HEK293 (cell line): ENCODE measurements around the gene RAMP3.

ENCODE experiments used
- EGR2 ChIP-seq: fragments of 450-650 bp; formaldehyde crosslinking; IDR thresholded peaks from 2 replicates; pipeline ENCODE4 v1.5.1; 2016; ENCODE audit warnings: low read depth, missing biosample characterization, missing genetic modification characterization
- GFI1B ChIP-seq: fragments of 450-650 bp; formaldehyde crosslinking; IDR thresholded peaks from 2 replicates; pipeline ENCODE4 v1.5.1; 2016; ENCODE audit warnings: missing biosample characterization, missing genetic modification characterization
- GLIS1 ChIP-seq: fragments of 450-650 bp; formaldehyde crosslinking; IDR thresholded peaks from 2 replicates; pipeline ENCODE4 v1.5.1; 2016; ENCODE audit warnings: missing biosample characterization, missing genetic modification characterization
- KLF1 ChIP-seq: fragments of 450-650 bp; formaldehyde crosslinking; IDR thresholded peaks from 2 replicates; pipeline ENCODE4 v1.5.1; 2016; ENCODE audit warnings: missing biosample characterization, missing genetic modification characterization
- KLF17 ChIP-seq: fragments of 450-650 bp; formaldehyde crosslinking; IDR thresholded peaks from 2 replicates; pipeline ENCODE4 v1.5.1; 2016; ENCODE audit warnings: missing biosample characterization, missing genetic modification characterization
- OSR2 ChIP-seq: fragments of 450-650 bp; formaldehyde crosslinking; IDR thresholded peaks from 2 replicates; pipeline ENCODE4 v1.5.1; 2016; ENCODE audit warnings: missing biosample characterization, missing genetic modification characterization
- OVOL3 ChIP-seq: fragments of 450-650 bp; formaldehyde crosslinking; IDR thresholded peaks from 2 replicates; pipeline ENCODE4 v1.5.1; 2016; ENCODE audit warnings: missing biosample characterization, missing genetic modification characterization
- PRDM4 ChIP-seq: fragments of 450-650 bp; formaldehyde crosslinking; IDR thresholded peaks from 2 replicates; pipeline ENCODE4 v1.5.1; 2017; ENCODE audit warnings: missing biosample characterization, missing genetic modification characterization
- SALL2 ChIP-seq: fragments of 450-650 bp; formaldehyde crosslinking; IDR thresholded peaks from 2 replicates; pipeline ENCODE4 v1.5.0; 2017; ENCODE audit warnings: missing biosample characterization, mild to moderate bottlenecking, missing genetic modification characterization, borderline replicate concordance
- SCRT1 ChIP-seq: fragments of 450-650 bp; formaldehyde crosslinking; IDR thresholded peaks from 2 replicates; pipeline ENCODE4 v1.5.1; 2016; ENCODE audit warnings: missing biosample characterization, missing genetic modification characterization, borderline replicate concordance
- YY1 ChIP-seq: fragments of 450-650 bp; formaldehyde crosslinking; IDR thresholded peaks from 2 replicates; pipeline ENCODE4 v1.5.1; 2018; ENCODE audit warnings: missing biosample characterization, missing genetic modification characterization
- ZBTB6 ChIP-seq: fragments of 450-650 bp; formaldehyde crosslinking; IDR thresholded peaks from 2 replicates; pipeline ENCODE4 v1.5.1; 2017; ENCODE audit warnings: missing biosample characterization, missing genetic modification characterization
- ZNF121 ChIP-seq: fragments of 450-650 bp; formaldehyde crosslinking; IDR thresholded peaks from 2 replicates; pipeline ENCODE4 v1.5.1; 2016; ENCODE audit warnings: missing biosample characterization, missing genetic modification characterization
- ZNF146 ChIP-seq: fragments of 450-650 bp; formaldehyde crosslinking; IDR thresholded peaks from 2 replicates; pipeline ENCODE4 v1.5.1; 2016; ENCODE audit warnings: missing biosample characterization, missing genetic modification characterization
- ZNF155 ChIP-seq: fragments of 450-650 bp; formaldehyde crosslinking; IDR thresholded peaks from 2 replicates; pipeline ENCODE4 v1.5.1; 2016; ENCODE audit warnings: missing biosample characterization, missing genetic modification characterization
- ZNF174 ChIP-seq: fragments of 450-650 bp; formaldehyde crosslinking; IDR thresholded peaks from 2 replicates; pipeline ENCODE4 v1.5.0; 2017; ENCODE audit warnings: missing biosample characterization, mild to moderate bottlenecking, missing genetic modification characterization
- ZNF202 ChIP-seq: fragments of 450-650 bp; formaldehyde crosslinking; IDR thresholded peaks from 2 replicates; pipeline ENCODE4 v1.5.1; 2016; ENCODE audit warnings: missing biosample characterization, missing genetic modification characterization, borderline replicate concordance
- ZNF211 ChIP-seq: fragments of 450-650 bp; formaldehyde crosslinking; IDR thresholded peaks from 2 replicates; pipeline ENCODE4 v1.5.1; 2016; ENCODE audit warnings: low read depth, missing biosample characterization, missing genetic modification characterization
- ZNF23 ChIP-seq: fragments of 450-650 bp; formaldehyde crosslinking; IDR thresholded peaks from 2 replicates; pipeline ENCODE4 v1.5.1; 2016; ENCODE audit warnings: missing biosample characterization, missing genetic modification characterization, borderline replicate concordance
- ZNF394 ChIP-seq: fragments of 450-650 bp; formaldehyde crosslinking; IDR thresholded peaks from 2 replicates; pipeline ENCODE4 v1.5.1; 2016; ENCODE audit warnings: missing biosample characterization, missing genetic modification characterization, mild to moderate bottlenecking, moderate library complexity, borderline replicate concordance
- ZNF426 ChIP-seq: fragments of 450-650 bp; formaldehyde crosslinking; IDR thresholded peaks from 2 replicates; pipeline ENCODE4 v1.5.1; 2017; ENCODE audit warnings: missing biosample characterization, missing genetic modification characterization, mild to moderate bottlenecking, inconsistent platforms, moderate library complexity
- ZNF48 ChIP-seq: fragments of 450-650 bp; formaldehyde crosslinking; IDR thresholded peaks from 2 replicates; pipeline ENCODE4 v1.5.1; 2016; ENCODE audit warnings: missing biosample characterization, missing genetic modification characterization
- ZNF518A ChIP-seq: fragments of 450-650 bp; formaldehyde crosslinking; conservative IDR thresholded peaks from 2 replicates; pipeline ENCODE4 v1.5.1; 2016; ENCODE audit warnings: low read depth, missing biosample characterization, missing genetic modification characterization
- ZNF555 ChIP-seq: fragments of 450-650 bp; formaldehyde crosslinking; conservative IDR thresholded peaks from 2 replicates; pipeline ENCODE4 v1.5.1; 2017; ENCODE audit warnings: missing biosample characterization, mild to moderate bottlenecking, missing genetic modification characterization, inconsistent platforms
- ZNF560 ChIP-seq: fragments of 450-650 bp; formaldehyde crosslinking; IDR thresholded peaks from 2 replicates; pipeline ENCODE4 v1.5.1; 2017; ENCODE audit warnings: missing biosample characterization, missing genetic modification characterization, borderline replicate concordance
- ZNF596 ChIP-seq: fragments of 450-650 bp; IDR thresholded peaks from 2 replicates; pipeline ENCODE4 v1.5.0; 2018; ENCODE audit warnings: missing biosample characterization, mild to moderate bottlenecking, missing genetic modification characterization, moderate library complexity
- ZNF654 ChIP-seq: fragments of 450-650 bp; formaldehyde crosslinking; IDR thresholded peaks from 2 replicates; pipeline ENCODE4 v1.5.1; 2016; ENCODE audit warnings: low read depth, missing biosample characterization, missing genetic modification characterization
- ZSCAN4 ChIP-seq: fragments of 450-650 bp; formaldehyde crosslinking; IDR thresholded peaks from 2 replicates; pipeline ENCODE4 v1.5.1; 2017; ENCODE audit warnings: missing biosample characterization, missing genetic modification characterization
- TF ChIP-seq, protein P1 (sequence below): sonication (generic); formaldehyde crosslinking; IDR thresholded peaks from 2 replicates; pipeline ENCODE4 v1.8.1; 2022; ENCODE audit warnings: mild to moderate bottlenecking, moderate library complexity, missing genetic modification reagents

Gene RAMP3

DNA sequence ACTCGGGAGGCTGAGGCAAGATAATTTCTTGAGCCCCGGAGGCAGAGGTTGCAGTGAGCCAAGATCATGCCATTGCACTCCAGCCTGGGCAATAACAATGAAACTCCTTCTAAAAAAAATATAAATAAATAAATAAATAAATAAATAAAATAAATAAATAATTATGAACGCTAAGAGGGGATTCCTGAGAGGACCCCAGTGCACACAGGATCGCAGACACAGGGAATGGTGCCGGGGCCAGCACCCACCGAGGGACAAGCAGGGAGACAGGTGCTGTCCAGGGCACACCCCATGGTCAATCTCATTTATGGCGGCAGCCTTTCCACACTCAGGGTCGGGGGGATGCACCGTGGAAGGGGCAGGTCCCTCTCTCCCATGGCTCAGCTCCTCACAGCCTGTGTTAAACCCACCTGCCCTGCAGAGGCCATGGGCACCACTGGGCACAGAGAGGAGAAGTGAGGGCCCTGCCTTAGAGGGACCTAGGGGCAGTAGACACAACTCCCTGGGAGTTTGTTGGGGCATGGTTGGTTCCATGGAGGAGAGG is 2.2 kb upstream of the RAMP3 start (continued):
- TF ChIP-seq ZNF518A (tag by site-specific recombination) (peak; percentile 54; the same call in 1 of the 2 replicates), OSR2 (tag by site-specific recombination) (no peak), EGR2 (no peak), ZNF202 (no peak), ZNF555 (peak; percentile 41), PRDM4 (tag by site-specific recombination) (no peak), ZNF174 (tag by site-specific recombination) (no peak), ZNF596 (tag by site-specific recombination) (no peak), KLF17 (tag by site-specific recombination) (no peak), ZSCAN4 (tag by site-specific recombination) (no peak), OVOL3 (tag by site-specific recombination) (no peak), ZNF426 (tag by site-specific recombination) (peak; percentile 42), ZNF654 (no peak), YY1 (tag by site-specific recombination) (no peak), ZNF560 (tag by site-specific recombination) (no peak), SCRT1 (tag by site-specific recombination) (no peak), ZNF23 (tag by site-specific recombination) (no peak), GLIS1 (tag by site-specific recombination) (no peak), ZNF48 (tag by site-specific recombination) (no peak), ZNF211 (tag by site-specific recombination) (no peak), ZBTB6 (tag by site-specific recombination) (no peak), KLF1 (no peak), ZNF394 (tag by site-specific recombination) (peak; percentile 67; the same call in 1 of the 2 replicates), ZNF121 (tag by site-specific recombination) (no peak), GFI1B (tag by site-specific recombination) (no peak), ZNF146 (no peak), SALL2 (tag by site-specific recombination) (no peak), ZNF155 (tag by site-specific recombination) (no peak)
- TF ChIP-seq, protein P1, sequence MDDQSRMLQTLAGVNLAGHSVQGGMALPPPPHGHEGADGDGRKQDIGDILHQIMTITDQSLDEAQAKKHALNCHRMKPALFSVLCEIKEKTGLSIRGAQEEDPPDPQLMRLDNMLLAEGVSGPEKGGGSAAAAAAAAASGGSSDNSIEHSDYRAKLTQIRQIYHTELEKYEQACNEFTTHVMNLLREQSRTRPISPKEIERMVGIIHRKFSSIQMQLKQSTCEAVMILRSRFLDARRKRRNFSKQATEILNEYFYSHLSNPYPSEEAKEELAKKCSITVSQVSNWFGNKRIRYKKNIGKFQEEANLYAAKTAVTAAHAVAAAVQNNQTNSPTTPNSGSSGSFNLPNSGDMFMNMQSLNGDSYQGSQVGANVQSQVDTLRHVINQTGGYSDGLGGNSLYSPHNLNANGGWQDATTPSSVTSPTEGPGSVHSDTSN (CRISPR knock-in tag), result no peak
